ENCODE data around the gene CNTNAP2. TPM values are rescaled to one million over a fixed set of nuclear protein-coding genes. Genes with fewer than 3 reads are reported as not detected.

Gene CNTNAP2
- total and polyA plus RNA-seq, 2 of the 13 experiments (the other 11 are each of a cell fraction or from before 2014, with no cell fraction given), result 0.40 to 0.42 TPM

- TF ChIP-seq DZIP1 (CRISPR knock-in tag; IDR thresholded peaks at IDR 0.05) (no peak), ELF4 (CRISPR knock-in tag; IDR thresholded peaks at IDR 0.05; ENCODE audit: borderline replicate concordance) (no peak), NFIC (IDR thresholded peaks at IDR 0.05; ENCODE audit: low read length) (no peak), ZBTB44 (CRISPR knock-in tag; IDR thresholded peaks at IDR 0.05) (no peak), SALL2 (CRISPR knock-in tag; IDR thresholded peaks at IDR 0.05) (no peak), HOXA7 (CRISPR knock-in tag; IDR thresholded peaks at IDR 0.05) (no peak), NR2F1 (CRISPR knock-in tag; IDR thresholded peaks at IDR 0.05) (no peak), ZSCAN30 (CRISPR knock-in tag; IDR thresholded peaks at IDR 0.05) (no peak), ZBTB43 (CRISPR knock-in tag; conservative IDR thresholded peaks at IDR 0.05) (no peak), ZNF781 (CRISPR knock-in tag; IDR thresholded peaks at IDR 0.05; ENCODE audit: borderline replicate concordance, not compliant biosample characterization) (no peak)
Observed at GRCh38 chr7:148337246-148337965, 2220.8 kb downstream of the CNTNAP2 start (continued).
